ENCODE results near the gene ZNF577. TPM values are rescaled to one million over a fixed set of nuclear protein-coding genes. Genes with fewer than 3 reads are reported as not detected.
"Not testable (repeated sequence)": the region's sequence is repeated elsewhere in the genome, so short reads cannot be mapped to it uniquely, and the experiment has no call there.

ZNF577 gene
- total RNA-seq (2014; rRNA removed; shearing (Covaris generic)), result 3.3 and 3.7 TPM in 2 replicates

GRCh38 chr19:51887522-51888498, at the start of gene ZNF577:
TSS of gene ZNF577 (minus strand) at chr19:51887951. CDS start at chr19:51880382, 7,569 bp downstream.
- DNase-seq (ENCODE audit: low read depth), result peak; percentile 84

GRCh38 chr19:51931921-51932320, 44.2 kb upstream of the ZNF577 start:
- DNase-seq (ENCODE audit: low read depth), result no peak

GRCh38 chr19:51927859-51928258, 40.1 kb upstream of the ZNF577 start:
- no peak for DNase-seq (ENCODE audit: low read depth)

GRCh38 chr19:51926784-51927741, 39.3 kb upstream of the ZNF577 start, which contains the start of gene ZNF613:
TSS of gene ZNF613 (plus strand) at chr19:51927472. CDS start at chr19:51936221, 8,749 bp downstream.
- DNase-seq (ENCODE audit: low read depth), result peak; percentile 90

- DNase-seq (ENCODE audit: low read depth), result no peak
Observed at GRCh38 chr19:51926426-51926783, 38.7 kb upstream of the ZNF577 start.

- DNase-seq (ENCODE audit: low read depth), result peak; percentile 14
Observed at GRCh38 chr19:51921949-51922348, 34.2 kb upstream of the ZNF577 start.

GRCh38 chr19:51919606-51920005, 31.9 kb upstream of the ZNF577 start:
- peak; percentile 48 for DNase-seq (ENCODE audit: low read depth)

- no peak for DNase-seq (ENCODE audit: low read depth)
Observed at GRCh38 chr19:51916167-51916566, 28.4 kb upstream of the ZNF577 start.

- no peak for DNase-seq (ENCODE audit: low read depth)
Observed at GRCh38 chr19:51915324-51915867, 27.6 kb upstream of the ZNF577 start.

GRCh38 chr19:51907981-51908380, 20.2 kb upstream of the ZNF577 start:
- not testable (repeated sequence) for DNase-seq (ENCODE audit: low read depth)

GRCh38 chr19:51906108-51906507, 18.4 kb upstream of the ZNF577 start:
- DNase-seq (ENCODE audit: low read depth), result not testable (repeated sequence)

- DNase-seq (ENCODE audit: low read depth), result not testable (repeated sequence)
Observed at GRCh38 chr19:51905639-51906038, 17.9 kb upstream of the ZNF577 start.

- DNase-seq (ENCODE audit: low read depth), result no peak
Observed at GRCh38 chr19:51905206-51905605, 17.5 kb upstream of the ZNF577 start.

- DNase-seq (ENCODE audit: low read depth), result peak; percentile 89
Observed at GRCh38 chr19:51904331-51905165, 16.8 kb upstream of the ZNF577 start, which contains the start of gene ZNF649. TSS of gene ZNF649 (minus strand) at chr19:51905017. CDS start at chr19:51900107, 4,910 bp downstream.

GRCh38 chr19:51903192-51903591, 15.4 kb upstream of the ZNF577 start:
- DNase-seq (ENCODE audit: low read depth), result no peak

- no peak for DNase-seq (ENCODE audit: low read depth)
Observed at GRCh38 chr19:51901860-51902259, 14.1 kb upstream of the ZNF577 start.

- DNase-seq (ENCODE audit: low read depth), result no peak
Observed at GRCh38 chr19:51891193-51891747, 3.5 kb upstream of the ZNF577 start.

- no peak for DNase-seq (ENCODE audit: low read depth)
Observed at GRCh38 chr19:51889934-51890333, 2.2 kb upstream of the ZNF577 start.

GRCh38 chr19:51884713-51885112, 3.0 kb downstream of the ZNF577 start:
- DNase-seq (ENCODE audit: low read depth), result no peak

- no peak for DNase-seq (ENCODE audit: low read depth)
Observed at GRCh38 chr19:51882518-51882917, 5.2 kb downstream of the ZNF577 start.
